ENCODE measurements around the gene ZNF385B.

The ZNF385B gene

DNA sequence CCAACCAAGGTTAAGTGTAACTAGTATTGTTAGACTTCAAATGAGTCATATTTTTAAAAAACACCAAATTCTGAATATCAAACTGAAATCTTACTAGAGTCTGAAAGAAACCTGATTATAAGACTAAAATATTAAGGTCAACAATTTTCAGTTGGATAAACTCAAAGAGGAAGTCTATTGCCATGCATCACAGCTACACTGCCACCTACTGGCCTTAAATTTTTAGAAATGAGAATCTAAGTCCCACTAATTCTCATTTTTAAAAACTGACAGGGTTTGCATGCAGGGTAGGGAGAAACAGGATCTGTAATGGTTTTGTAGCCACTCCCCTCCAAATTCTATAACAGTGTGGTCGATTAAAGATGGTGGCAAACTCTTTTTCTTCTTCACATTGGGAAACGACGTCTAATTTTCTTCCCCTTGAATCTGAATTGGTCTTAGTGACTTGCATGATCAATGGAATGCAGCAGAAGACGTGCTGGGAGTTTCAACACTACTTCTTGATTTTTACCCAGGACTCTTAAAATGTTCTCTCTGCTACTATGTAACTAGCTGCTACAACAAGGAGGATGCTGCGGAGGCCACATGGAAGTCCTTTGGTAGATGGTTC, 420.7 kb downstream of the ZNF385B start:
- H3K36me3 ChIP-seq (ENCODE audit: control insufficient read depth in 2 of 2, insufficient read depth in 1 of 2, low read length in 2 of 2) = no peaks in the 10 kb centered on the region
- H3K4me3 ChIP-seq (ENCODE audit: low read depth, low read length) = no peak overlapping the region
- no peak overlapping the region for H3K27ac ChIP-seq (ENCODE audit: extremely low read depth, low read depth, low read length)
- TF ChIP-seq ZNF133 (tag by site-specific recombination; IDR thresholded peaks at IDR 0.05) = peak; percentile 82
- TF ChIP-seq ZNF837 (tag by site-specific recombination; IDR thresholded peaks at IDR 0.05) = no peak
- no peak for TF ChIP-seq EGR2 (tag by site-specific recombination; IDR thresholded peaks at IDR 0.05; ENCODE audit: low read depth)
- TF ChIP-seq, protein P1, sequence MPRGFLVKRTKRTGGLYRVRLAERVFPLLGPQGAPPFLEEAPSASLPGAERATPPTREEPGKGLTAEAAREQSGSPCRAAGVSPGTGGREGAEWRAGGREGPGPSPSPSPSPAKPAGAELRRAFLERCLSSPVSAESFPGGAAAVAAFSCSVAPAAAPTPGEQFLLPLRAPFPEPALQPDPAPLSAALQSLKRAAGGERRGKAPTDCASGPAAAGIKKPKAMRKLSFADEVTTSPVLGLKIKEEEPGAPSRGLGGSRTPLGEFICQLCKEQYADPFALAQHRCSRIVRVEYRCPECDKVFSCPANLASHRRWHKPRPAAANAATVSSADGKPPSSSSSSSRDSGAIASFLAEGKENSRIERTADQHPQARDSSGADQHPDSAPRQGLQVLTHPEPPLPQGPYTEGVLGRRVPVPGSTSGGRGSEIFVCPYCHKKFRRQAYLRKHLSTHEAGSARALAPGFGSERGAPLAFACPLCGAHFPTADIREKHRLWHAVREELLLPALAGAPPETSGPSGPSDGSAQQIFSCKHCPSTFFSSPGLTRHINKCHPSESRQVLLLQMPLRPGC (tag by site-specific recombination; IDR thresholded peaks at IDR 0.05) = no peak
- peak; percentile 35 for TF ChIP-seq ZNF654 (tag by site-specific recombination; IDR thresholded peaks at IDR 0.05; ENCODE audit: low read depth)
- no peak for TF ChIP-seq ZNF596 (tag by site-specific recombination; IDR thresholded peaks at IDR 0.05)
- ChIA-PET POLR2A (no interaction called here), CTCF (interaction anchor here (0.6 to 4.9 kb wide), 19 partner anchors 9 to 1423 kb away, joined by 3 to 42 read pairs (median 4); partner anchors contain the start of gene TTN)
- no peaks in the 10 kb centered on the region for H3K9me3 ChIP-seq (ENCODE audit: control insufficient read depth, insufficient read depth, low read depth, low read length)
- H3K4me1 ChIP-seq (ENCODE audit: control insufficient read depth, insufficient read depth, low read length) = no peaks in the 10 kb centered on the region

- no peaks in the 10 kb centered on the region for H3K36me3 ChIP-seq (ENCODE audit: control insufficient read depth in 2 of 2, insufficient read depth in 1 of 2, low read length in 2 of 2)
- no peaks in the 10 kb centered on the region for H3K4me1 ChIP-seq (ENCODE audit: control insufficient read depth, insufficient read depth, low read length)
- no peak overlapping the region for H3K27ac ChIP-seq (ENCODE audit: extremely low read depth, low read depth, low read length)
- ChIA-PET CTCF (interaction anchor here (0.7 to 4.9 kb wide), 2 partner anchors 14 kb away, joined by 3 to 42 read pairs; no protein-coding TSS in a partner anchor), POLR2A (no interaction called here)
- no peak overlapping the region for H3K4me3 ChIP-seq (ENCODE audit: low read depth, low read length)
- TF ChIP-seq MEIS1 (CRISPR knock-in tag; IDR thresholded peaks at IDR 0.05; ENCODE audit: borderline replicate concordance) (no peak), ZSCAN30 (tag by site-specific recombination; IDR thresholded peaks at IDR 0.05) (no peak), ZNF610 (tag by site-specific recombination; IDR thresholded peaks at IDR 0.05; ENCODE audit: borderline replicate concordance) (no peak)
- TF ChIP-seq, protein P2, sequence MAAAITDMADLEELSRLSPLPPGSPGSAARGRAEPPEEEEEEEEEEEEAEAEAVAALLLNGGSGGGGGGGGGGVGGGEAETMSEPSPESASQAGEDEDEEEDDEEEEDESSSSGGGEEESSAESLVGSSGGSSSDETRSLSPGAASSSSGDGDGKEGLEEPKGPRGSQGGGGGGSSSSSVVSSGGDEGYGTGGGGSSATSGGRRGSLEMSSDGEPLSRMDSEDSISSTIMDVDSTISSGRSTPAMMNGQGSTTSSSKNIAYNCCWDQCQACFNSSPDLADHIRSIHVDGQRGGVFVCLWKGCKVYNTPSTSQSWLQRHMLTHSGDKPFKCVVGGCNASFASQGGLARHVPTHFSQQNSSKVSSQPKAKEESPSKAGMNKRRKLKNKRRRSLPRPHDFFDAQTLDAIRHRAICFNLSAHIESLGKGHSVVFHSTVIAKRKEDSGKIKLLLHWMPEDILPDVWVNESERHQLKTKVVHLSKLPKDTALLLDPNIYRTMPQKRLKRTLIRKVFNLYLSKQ (tag by site-specific recombination; IDR thresholded peaks at IDR 0.05; ENCODE audit: borderline replicate concordance) = no peak
- H3K9me3 ChIP-seq (ENCODE audit: control insufficient read depth, insufficient read depth, low read depth, low read length) = no peaks in the 10 kb centered on the region
Observed at GRCh38 chr2:179438654-179439053, 422.8 kb downstream of the ZNF385B start.

GRCh38 chr2:179437430-179437829, 424.0 kb downstream of the ZNF385B start:
- Histone ChIP-seq H3K9me3 (ENCODE audit: control insufficient read depth, insufficient read depth, low read depth, low read length) (no peaks in the 10 kb centered on the region), H3K4me1 (ENCODE audit: control insufficient read depth, insufficient read depth, low read length) (no peaks in the 10 kb centered on the region), H3K36me3 (ENCODE audit: control insufficient read depth in 2 of 2, insufficient read depth in 1 of 2, low read length in 2 of 2) (no peaks in the 10 kb centered on the region), H3K27ac (ENCODE audit: extremely low read depth, low read depth, low read length) (no peak overlapping the region), H3K4me3 (ENCODE audit: low read depth, low read length) (no peak overlapping the region)
- TF ChIP-seq, protein P3, sequence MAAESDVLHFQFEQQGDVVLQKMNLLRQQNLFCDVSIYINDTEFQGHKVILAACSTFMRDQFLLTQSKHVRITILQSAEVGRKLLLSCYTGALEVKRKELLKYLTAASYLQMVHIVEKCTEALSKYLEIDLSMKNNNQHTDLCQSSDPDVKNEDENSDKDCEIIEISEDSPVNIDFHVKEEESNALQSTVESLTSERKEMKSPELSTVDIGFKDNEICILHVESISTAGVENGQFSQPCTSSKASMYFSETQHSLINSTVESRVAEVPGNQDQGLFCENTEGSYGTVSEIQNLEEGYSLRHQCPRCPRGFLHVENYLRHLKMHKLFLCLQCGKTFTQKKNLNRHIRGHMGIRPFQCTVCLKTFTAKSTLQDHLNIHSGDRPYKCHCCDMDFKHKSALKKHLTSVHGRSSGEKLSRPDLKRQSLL (tag by site-specific recombination; IDR thresholded peaks at IDR 0.05) = no peak
- TF ChIP-seq ZNF624 (tag by site-specific recombination; IDR thresholded peaks at IDR 0.05) = no peak
- ChIA-PET CTCF (no interaction called here), POLR2A (no interaction called here)

DNA sequence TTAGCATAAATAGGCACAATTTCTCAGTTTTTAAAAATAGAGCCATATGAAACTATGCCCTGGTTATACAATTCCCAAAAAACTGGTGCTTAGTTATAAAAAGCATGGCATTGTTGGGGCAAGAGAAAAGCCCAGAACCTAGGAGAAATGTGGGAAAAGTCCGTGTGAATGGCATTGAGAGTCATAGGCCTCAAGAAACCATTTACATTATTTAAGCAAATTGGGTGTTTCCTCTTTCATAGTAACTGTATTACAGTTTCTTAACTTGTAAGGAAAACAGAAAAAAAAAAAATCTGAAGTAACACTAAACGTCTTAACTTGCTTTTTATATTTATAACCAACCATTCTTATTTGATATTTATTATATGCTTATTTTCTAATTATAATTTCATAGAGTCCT, 425.8 kb downstream of the ZNF385B start:
- no peaks in the 10 kb centered on the region for H3K4me1 ChIP-seq (ENCODE audit: control insufficient read depth, insufficient read depth, low read length)
- no peaks in the 10 kb centered on the region for H3K36me3 ChIP-seq (ENCODE audit: control insufficient read depth in 2 of 2, insufficient read depth in 1 of 2, low read length in 2 of 2)
- no peaks in the 10 kb centered on the region for H3K9me3 ChIP-seq (ENCODE audit: control insufficient read depth, insufficient read depth, low read depth, low read length)
- TF ChIP-seq SETDB1 (IDR thresholded peaks at IDR 0.05; ENCODE audit: insufficient read length, low read length) (no peak), ZFP41 (tag by site-specific recombination; IDR thresholded peaks at IDR 0.05; ENCODE audit: borderline replicate concordance) (no peak), ZNF169 (tag by site-specific recombination; IDR thresholded peaks at IDR 0.05) (no peak), MZF1 (tag by site-specific recombination; IDR thresholded peaks at IDR 0.05; ENCODE audit: borderline replicate concordance) (no peak)
- ChIA-PET CTCF (interaction anchor here (1.1 kb wide), 1 partner anchor 642 kb away, joined by 4 read pairs; no protein-coding TSS in a partner anchor), POLR2A (no interaction called here)
- H3K4me3 ChIP-seq (ENCODE audit: low read depth, low read length) = no peak overlapping the region
- H3K27ac ChIP-seq (ENCODE audit: extremely low read depth, low read depth, low read length) = no peak overlapping the region
